HEK293 (cell line): ENCODE results near the gene VDAC1.

Experiments
- PRDM1 ChIP-seq: fragments of 450-650 bp; formaldehyde crosslinking; IDR thresholded peaks from 2 replicates; pipeline ENCODE4; 2016; ENCODE audit warnings: missing biosample characterization, missing genetic modification characterization
- ZNF274 ChIP-seq, 2 experiments: fragments of 200-500 bp in 1 of 2; fragments of 450-650 bp in 1 of 2; sonication (Bioruptor generic) in 1 of 2; formaldehyde crosslinking in 1 of 2; IDR thresholded peaks; 2 replicates each; pipeline versions ENCODE4 v1.5.1 to v1.6.1; 2014 to 2016; ENCODE audit warnings: borderline replicate concordance in 1 of 2, inconsistent platforms in 1 of 2, low read length in 1 of 2, missing biosample characterization in 1 of 2, missing genetic modification characterization in 1 of 2
- ZNF639 ChIP-seq: fragments of 450-650 bp; formaldehyde crosslinking; IDR thresholded peaks from 2 replicates; pipeline ENCODE4 v1.5.1; 2016; ENCODE audit warnings: missing biosample characterization, missing genetic modification characterization
- TF ChIP-seq, protein P1 (sequence below): fragments of 450-650 bp; formaldehyde crosslinking; IDR thresholded peaks from 2 replicates; pipeline ENCODE4 v1.5.1; 2016; ENCODE audit warnings: missing biosample characterization, missing genetic modification characterization, borderline replicate concordance
- TF ChIP-seq, protein P2 (sequence below): fragments of 450-650 bp; formaldehyde crosslinking; IDR thresholded peaks from 2 replicates; pipeline ENCODE4 v1.5.1; 2016; ENCODE audit warnings: missing biosample characterization, missing genetic modification characterization

DNA sequence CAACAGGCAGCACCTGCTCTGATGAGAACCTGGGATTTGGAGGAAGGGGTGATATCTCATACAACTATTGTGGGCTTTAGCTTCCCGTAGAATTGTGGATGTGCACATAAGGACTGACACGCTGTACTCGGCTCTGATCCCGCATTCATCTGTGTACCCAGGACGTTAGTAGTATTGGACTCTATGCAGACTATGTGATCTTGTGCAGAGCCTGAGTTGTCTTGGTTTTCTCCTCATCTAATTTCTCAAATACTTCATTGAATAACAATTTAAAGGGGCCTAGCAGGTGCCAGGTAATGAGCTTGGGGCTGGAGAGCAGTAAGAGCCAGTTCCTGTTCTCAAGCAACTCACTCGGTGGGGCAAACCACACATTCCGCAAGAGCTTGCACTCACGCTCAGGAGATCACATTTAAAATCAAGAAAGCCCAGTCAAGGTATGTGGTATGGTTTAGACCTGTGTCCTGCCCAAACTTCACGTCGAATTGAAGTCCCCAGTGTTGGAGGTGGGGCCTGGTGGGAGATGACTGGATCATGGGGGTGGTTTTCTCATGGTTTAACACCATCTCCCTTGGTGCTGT is 51.1 kb downstream of the VDAC1 start:
- TF ChIP-seq, protein P1, sequence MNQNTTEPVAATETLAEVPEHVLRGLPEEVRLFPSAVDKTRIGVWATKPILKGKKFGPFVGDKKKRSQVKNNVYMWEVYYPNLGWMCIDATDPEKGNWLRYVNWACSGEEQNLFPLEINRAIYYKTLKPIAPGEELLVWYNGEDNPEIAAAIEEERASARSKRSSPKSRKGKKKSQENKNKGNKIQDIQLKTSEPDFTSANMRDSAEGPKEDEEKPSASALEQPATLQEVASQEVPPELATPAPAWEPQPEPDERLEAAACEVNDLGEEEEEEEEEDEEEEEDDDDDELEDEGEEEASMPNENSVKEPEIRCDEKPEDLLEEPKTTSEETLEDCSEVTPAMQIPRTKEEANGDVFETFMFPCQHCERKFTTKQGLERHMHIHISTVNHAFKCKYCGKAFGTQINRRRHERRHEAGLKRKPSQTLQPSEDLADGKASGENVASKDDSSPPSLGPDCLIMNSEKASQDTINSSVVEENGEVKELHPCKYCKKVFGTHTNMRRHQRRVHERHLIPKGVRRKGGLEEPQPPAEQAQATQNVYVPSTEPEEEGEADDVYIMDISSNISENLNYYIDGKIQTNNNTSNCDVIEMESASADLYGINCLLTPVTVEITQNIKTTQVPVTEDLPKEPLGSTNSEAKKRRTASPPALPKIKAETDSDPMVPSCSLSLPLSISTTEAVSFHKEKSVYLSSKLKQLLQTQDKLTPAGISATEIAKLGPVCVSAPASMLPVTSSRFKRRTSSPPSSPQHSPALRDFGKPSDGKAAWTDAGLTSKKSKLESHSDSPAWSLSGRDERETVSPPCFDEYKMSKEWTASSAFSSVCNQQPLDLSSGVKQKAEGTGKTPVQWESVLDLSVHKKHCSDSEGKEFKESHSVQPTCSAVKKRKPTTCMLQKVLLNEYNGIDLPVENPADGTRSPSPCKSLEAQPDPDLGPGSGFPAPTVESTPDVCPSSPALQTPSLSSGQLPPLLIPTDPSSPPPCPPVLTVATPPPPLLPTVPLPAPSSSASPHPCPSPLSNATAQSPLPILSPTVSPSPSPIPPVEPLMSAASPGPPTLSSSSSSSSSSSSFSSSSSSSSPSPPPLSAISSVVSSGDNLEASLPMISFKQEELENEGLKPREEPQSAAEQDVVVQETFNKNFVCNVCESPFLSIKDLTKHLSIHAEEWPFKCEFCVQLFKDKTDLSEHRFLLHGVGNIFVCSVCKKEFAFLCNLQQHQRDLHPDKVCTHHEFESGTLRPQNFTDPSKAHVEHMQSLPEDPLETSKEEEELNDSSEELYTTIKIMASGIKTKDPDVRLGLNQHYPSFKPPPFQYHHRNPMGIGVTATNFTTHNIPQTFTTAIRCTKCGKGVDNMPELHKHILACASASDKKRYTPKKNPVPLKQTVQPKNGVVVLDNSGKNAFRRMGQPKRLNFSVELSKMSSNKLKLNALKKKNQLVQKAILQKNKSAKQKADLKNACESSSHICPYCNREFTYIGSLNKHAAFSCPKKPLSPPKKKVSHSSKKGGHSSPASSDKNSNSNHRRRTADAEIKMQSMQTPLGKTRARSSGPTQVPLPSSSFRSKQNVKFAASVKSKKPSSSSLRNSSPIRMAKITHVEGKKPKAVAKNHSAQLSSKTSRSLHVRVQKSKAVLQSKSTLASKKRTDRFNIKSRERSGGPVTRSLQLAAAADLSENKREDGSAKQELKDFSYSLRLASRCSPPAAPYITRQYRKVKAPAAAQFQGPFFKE (tag by site-specific recombination): no peak
- TF ChIP-seq, protein P2, sequence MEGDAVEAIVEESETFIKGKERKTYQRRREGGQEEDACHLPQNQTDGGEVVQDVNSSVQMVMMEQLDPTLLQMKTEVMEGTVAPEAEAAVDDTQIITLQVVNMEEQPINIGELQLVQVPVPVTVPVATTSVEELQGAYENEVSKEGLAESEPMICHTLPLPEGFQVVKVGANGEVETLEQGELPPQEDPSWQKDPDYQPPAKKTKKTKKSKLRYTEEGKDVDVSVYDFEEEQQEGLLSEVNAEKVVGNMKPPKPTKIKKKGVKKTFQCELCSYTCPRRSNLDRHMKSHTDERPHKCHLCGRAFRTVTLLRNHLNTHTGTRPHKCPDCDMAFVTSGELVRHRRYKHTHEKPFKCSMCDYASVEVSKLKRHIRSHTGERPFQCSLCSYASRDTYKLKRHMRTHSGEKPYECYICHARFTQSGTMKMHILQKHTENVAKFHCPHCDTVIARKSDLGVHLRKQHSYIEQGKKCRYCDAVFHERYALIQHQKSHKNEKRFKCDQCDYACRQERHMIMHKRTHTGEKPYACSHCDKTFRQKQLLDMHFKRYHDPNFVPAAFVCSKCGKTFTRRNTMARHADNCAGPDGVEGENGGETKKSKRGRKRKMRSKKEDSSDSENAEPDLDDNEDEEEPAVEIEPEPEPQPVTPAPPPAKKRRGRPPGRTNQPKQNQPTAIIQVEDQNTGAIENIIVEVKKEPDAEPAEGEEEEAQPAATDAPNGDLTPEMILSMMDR: no peak
- TF ChIP-seq PRDM1 (tag by site-specific recombination) (no peak), ZNF639 (tag by site-specific recombination) (no peak), ZNF274 (IDR thresholded peaks at IDR 0.05; ENCODE audit: low read length) (no peak), ZNF274 (tag by site-specific recombination; IDR thresholded peaks at IDR 0.05; ENCODE audit: borderline replicate concordance) (no peak)
